Adipocyte (in vitro differentiated cells): ENCODE results near the gene ZNF496.
"Not testable (repeated sequence)": the region's sequence is repeated elsewhere in the genome, so short reads cannot be mapped to it uniquely, and the experiment has no call there.

Experiments used
- DNase-seq: peaks from one replicate; pipeline ENCODE4 v3.0.0-alpha.2; 2015; ENCODE audit warnings: low read depth
- H3K27me3 ChIP-seq: replicated peaks from 2 replicates; pipeline ENCODE4 v1.7.0; 2013; ENCODE audit warnings: mild to moderate bottlenecking, low read length, moderate library complexity; ENCODE audit not compliant: control insufficient read depth, insufficient read depth
- H3K36me3 ChIP-seq: 2 replicates; pipeline ENCODE4 v1.7.0; 2013; ENCODE audit warnings: low read length, mild to moderate bottlenecking, moderate library complexity; ENCODE audit not compliant: control insufficient read depth, insufficient read depth, severe bottlenecking
- H3K4me1 ChIP-seq: 2 replicates; pipeline ENCODE4 v1.7.0; 2013; ENCODE audit warnings: mild to moderate bottlenecking, low read length, moderate library complexity; ENCODE audit not compliant: control insufficient read depth, insufficient read depth
- H3K4me3 ChIP-seq: 2 replicates; pipeline ENCODE4 v1.7.0; 2013; ENCODE audit warnings: mild to moderate bottlenecking, low read length, moderate library complexity
- H3K9ac ChIP-seq: 2 replicates; pipeline ENCODE4 v1.7.0; 2013; ENCODE audit warnings: mild to moderate bottlenecking, low read length, moderate library complexity
- H3K9me3 ChIP-seq: 2 replicates; pipeline ENCODE4 v1.7.0; 2013; ENCODE audit warnings: mild to moderate bottlenecking, low read length, moderate library complexity; ENCODE audit not compliant: control insufficient read depth

ZNF496 gene

DNA sequence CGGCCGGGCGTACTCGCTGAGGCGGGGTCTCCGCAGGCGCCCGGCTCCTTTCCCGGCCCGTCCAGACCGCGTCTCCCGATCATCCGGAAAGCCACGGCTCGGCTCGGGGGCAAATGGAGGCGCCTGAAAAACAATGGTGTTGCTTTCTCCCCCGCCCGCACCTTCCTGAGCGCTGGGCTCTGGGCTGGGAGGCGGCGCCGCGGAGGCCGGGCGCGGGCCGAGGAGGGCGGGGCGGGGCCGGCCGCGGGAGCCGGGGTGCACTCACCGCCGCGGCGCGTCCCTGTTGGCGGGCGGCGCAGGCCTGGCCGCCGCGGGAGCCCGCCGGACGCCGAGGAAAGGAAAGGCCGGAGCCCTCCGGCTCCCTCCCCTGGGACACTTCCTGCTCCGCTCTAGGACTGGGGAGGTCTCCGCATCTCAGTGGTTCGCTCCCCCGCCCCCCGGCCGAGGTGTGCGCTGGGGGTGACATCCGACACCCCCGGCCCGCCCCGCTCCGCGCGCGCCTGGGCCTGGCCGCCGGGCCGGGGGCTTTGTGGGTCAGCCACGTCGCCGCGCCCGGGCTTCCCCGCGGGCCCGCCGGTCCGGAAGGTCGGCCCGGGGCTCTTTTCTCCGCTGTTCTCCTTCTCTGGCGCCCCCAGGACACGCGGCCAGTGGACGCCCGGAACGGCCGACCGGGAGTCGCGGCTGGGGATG, at the start of gene ZNF496:
Gene ZNF496, minus strand, starts transcription at position 343 of the 690 bp plus-strand sequence. CDS start 2,289 bp downstream, outside the sequence.
- Histone ChIP-seq H3K4me1 (peaks cover 10% of the 10 kb centered on the region), H3K9ac (peak within 1 kb of the TSS; percentile 92), H3K36me3 (peaks cover 22% of the 10 kb centered on the region), H3K4me3 (peak within 1 kb of the TSS; percentile 93), H3K9me3 (no peaks in the 10 kb centered on the region), H3K27me3 (no peaks in the 10 kb centered on the region)
- DNase-seq: peak; percentile 92

- H3K9ac ChIP-seq: no peak overlapping the region
- no peaks in the 10 kb centered on the region for H3K4me1 ChIP-seq
- H3K4me3 ChIP-seq: no peak overlapping the region
- no peak for DNase-seq
- H3K36me3 ChIP-seq: no peaks in the 10 kb centered on the region
- H3K27me3 ChIP-seq: peaks cover 8% of the 10 kb centered on the region
- peaks cover 5% of the 10 kb centered on the region for H3K9me3 ChIP-seq
Measured at GRCh38 chr1:247378334-247379073, 46.8 kb upstream of the ZNF496 start.

GRCh38 chr1:247377656-247378055, 46.0 kb upstream of the ZNF496 start:
- H3K4me1 ChIP-seq, H3K27me3 ChIP-seq, H3K9ac ChIP-seq, H3K4me3 ChIP-seq, H3K9me3 ChIP-seq, H3K36me3 ChIP-seq, DNase-seq: not testable (repeated sequence)

- Histone ChIP-seq H3K27me3 (peaks cover 3% of the 10 kb centered on the region), H3K36me3 (no peaks in the 10 kb centered on the region), H3K4me1 (no peaks in the 10 kb centered on the region), H3K4me3 (no peak overlapping the region), H3K9ac (no peak overlapping the region), H3K9me3 (peaks cover 5% of the 10 kb centered on the region)
- DNase-seq: no peak
Measured at GRCh38 chr1:247376659-247377058, 45.0 kb upstream of the ZNF496 start.

DNA sequence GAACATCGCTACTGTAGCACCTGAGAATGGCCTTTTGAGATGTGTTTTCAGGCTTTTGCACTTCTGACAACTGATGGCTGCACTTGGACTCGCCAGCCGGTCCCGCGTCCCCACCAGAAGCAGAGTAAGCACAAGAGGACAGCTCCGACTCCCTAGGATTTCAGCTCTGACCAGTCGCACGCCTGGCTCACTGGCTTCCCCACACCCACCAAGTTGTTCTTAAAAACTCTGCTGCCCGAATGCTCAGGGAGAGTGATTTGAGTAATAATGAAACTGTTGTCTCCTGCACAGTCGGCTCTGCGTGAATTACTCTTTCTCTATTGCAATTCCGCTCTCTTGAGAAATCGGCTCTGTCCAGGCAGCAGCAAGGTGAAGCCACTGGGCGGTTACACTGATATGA, 44.1 kb upstream of the ZNF496 start:
- Histone ChIP-seq H3K9ac (no peak overlapping the region), H3K9me3 (peaks cover 5% of the 10 kb centered on the region), H3K4me1 (no peaks in the 10 kb centered on the region), H3K36me3 (no peaks in the 10 kb centered on the region), H3K27me3 (peaks cover 3% of the 10 kb centered on the region), H3K4me3 (no peak overlapping the region)
- DNase-seq: no peak

GRCh38 chr1:247374651-247375334, 43.1 kb upstream of the ZNF496 start:
- not testable (repeated sequence) for H3K9me3 ChIP-seq

GRCh38 chr1:247373721-247374141, 42.1 kb upstream of the ZNF496 start:
- Histone ChIP-seq H3K27me3 (peaks cover 3% of the 10 kb centered on the region), H3K36me3 (no peaks in the 10 kb centered on the region), H3K4me3 (peak overlapping the region; percentile 76), H3K9me3 (peaks cover 5% of the 10 kb centered on the region), H3K9ac (peak overlapping the region; percentile 51), H3K4me1 (no peaks in the 10 kb centered on the region)
- DNase-seq: peak; percentile 71

More at GRCh38 chr1:247374651-247375334, 43.1 kb upstream of the ZNF496 start:
- H3K36me3 ChIP-seq, H3K9ac ChIP-seq, H3K4me3 ChIP-seq, DNase-seq, H3K27me3 ChIP-seq, H3K4me1 ChIP-seq: not testable (repeated sequence)

- Histone ChIP-seq H3K9me3 (peaks cover 5% of the 10 kb centered on the region), H3K36me3 (no peaks in the 10 kb centered on the region), H3K9ac (no peak overlapping the region), H3K4me1 (no peaks in the 10 kb centered on the region), H3K27me3 (peaks cover under 1% of the 10 kb centered on the region), H3K4me3 (no peak overlapping the region)
- no peak for DNase-seq
Measured at GRCh38 chr1:247371801-247372259, 40.2 kb upstream of the ZNF496 start.

DNA sequence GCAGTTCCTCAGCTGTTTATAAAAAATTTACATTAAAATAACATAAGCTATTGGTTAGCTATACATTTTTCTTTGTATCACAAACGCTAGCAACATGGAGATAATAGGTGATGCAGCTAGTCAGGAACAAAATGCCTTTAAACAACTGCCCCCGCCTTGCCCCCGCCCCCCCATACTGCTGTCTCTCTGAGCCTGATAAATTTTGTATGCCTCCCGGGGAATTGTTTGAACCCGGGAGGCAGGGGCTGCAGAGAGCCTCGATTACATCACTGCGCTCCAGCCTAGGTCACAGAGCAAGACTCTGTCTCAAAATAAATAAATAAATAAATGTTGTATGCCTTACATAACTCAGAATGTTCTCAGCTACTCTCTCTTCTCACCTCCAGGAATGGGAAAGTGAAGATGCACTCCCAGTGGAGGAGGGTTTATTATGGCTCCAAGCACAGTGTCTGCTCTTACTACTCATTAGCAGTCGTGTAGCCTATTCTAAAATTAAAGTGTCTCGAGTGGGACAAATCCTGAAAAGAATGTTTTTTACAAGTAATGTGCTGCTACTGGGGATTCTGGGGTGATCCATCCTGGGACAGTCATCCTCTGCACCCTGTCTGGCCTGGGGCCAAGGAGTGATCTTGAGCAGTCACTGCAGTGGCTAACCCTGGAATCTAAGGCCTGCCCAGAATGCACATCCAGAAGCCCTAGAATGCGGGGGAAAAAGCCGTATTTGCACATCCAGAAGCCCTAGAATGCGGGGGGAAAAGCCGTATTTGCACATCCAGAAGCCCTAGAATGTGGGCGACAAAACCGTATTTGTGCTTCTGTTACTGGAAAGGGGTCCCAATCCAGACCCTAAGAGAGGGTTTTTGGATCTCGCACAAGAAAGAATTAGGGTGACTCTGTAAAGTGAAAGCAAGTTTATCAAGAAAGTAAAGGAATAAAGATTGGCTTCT, 39.4 kb upstream of the ZNF496 start:
- Histone ChIP-seq H3K9me3 (peaks cover 4% of the 10 kb centered on the region), H3K9ac (no peak overlapping the region), H3K27me3 (no peaks in the 10 kb centered on the region), H3K4me3 (no peak overlapping the region), H3K36me3 (no peaks in the 10 kb centered on the region), H3K4me1 (no peaks in the 10 kb centered on the region)
- no peak for DNase-seq

- Histone ChIP-seq H3K27me3 (no peaks in the 10 kb centered on the region), H3K4me1 (no peaks in the 10 kb centered on the region), H3K36me3 (no peaks in the 10 kb centered on the region), H3K4me3 (no peak overlapping the region), H3K9ac (no peak overlapping the region), H3K9me3 (no peaks in the 10 kb centered on the region)
- no peak for DNase-seq
Measured at GRCh38 chr1:247368490-247369145, 37.0 kb upstream of the ZNF496 start.
